SK-N-SH (cell line): ENCODE results near the gene CCNY. TPM values are rescaled to one million over a fixed set of nuclear protein-coding genes. Genes with fewer than 3 reads are reported as not detected.

Experiments used
- CTCF ChIA-PET: fragments of 300-600, 350-600 bp; formaldehyde crosslinking; extraction: SDS; loops from one replicate; lab custom pipeline; 2021; lab: Yijun Ruan, JAX
- POLR2A ChIA-PET: fragments of 350-600 bp; sonication (Branson Sonifier 250); formaldehyde crosslinking; extraction: SDS; loops from one replicate; lab custom pipeline; 2020; ENCODE audit warnings: antibody characterized with exemption, inconsistent platforms; lab: Yijun Ruan, JAX
- DNase-seq: peaks from one replicate; pipeline ENCODE4 v3.0.0; 2012
- H2AFZ ChIP-seq: fragments of 200-600 bp; sonication (generic); 2 replicates; pipeline ENCODE4 v1.8.1; 2016; ENCODE audit warnings: antibody characterized with exemption, mild to moderate bottlenecking, low read depth
- H3F3A ChIP-seq: fragments of 200-600 bp; sonication (generic); replicated peaks from 2 replicates; pipeline ENCODE3; 2016; ENCODE audit warnings: antibody characterized with exemption, mild to moderate bottlenecking; ENCODE audit not compliant: insufficient read depth
- H3K27ac ChIP-seq, 2 experiments: fragments of 200-500 bp in 1 of 2; fragments of 200-600 bp in 1 of 2; sonication (Bioruptor generic) in 1 of 2; sonication (generic), shearing (Covaris generic) in 1 of 2; 2 replicates each; pipeline versions ENCODE4 v1.5.1 to v1.6.1; 2014 to 2016; ENCODE audit warnings: low read depth in 2 of 2, inconsistent platforms in 1 of 2, low read length in 1 of 2, mild to moderate bottlenecking in 1 of 2, mixed read lengths in 1 of 2
- H3K27me3 ChIP-seq: fragments of 200-600 bp; sonication (generic), shearing (Covaris generic); 2 replicates; pipeline ENCODE4 v1.6.1; 2016; ENCODE audit warnings: mixed run types; ENCODE audit not compliant: insufficient read depth
- H3K36me3 ChIP-seq, 2 experiments: fragments of 200-500 bp in 1 of 2; fragments of 200-600 bp in 1 of 2; sonication (Bioruptor generic) in 1 of 2; sonication (generic) in 1 of 2; replicated peaks in 1 of 2; 2 replicates each; pipeline versions ENCODE3 to v1.5.1; 2014 to 2016; ENCODE audit warnings: low read length in 1 of 2, mild to moderate bottlenecking in 1 of 2; ENCODE audit not compliant: insufficient read depth in 2 of 2, control insufficient read depth in 1 of 2
- H3K4me1 ChIP-seq, 2 experiments: fragments of 200-500 bp in 1 of 2; fragments of 200-600 bp in 1 of 2; sonication (Bioruptor generic) in 1 of 2; sonication (generic), shearing (Covaris generic) in 1 of 2; 2 replicates each; pipeline versions ENCODE4 v1.5.1 to v1.6.1; 2014 to 2016; ENCODE audit warnings: low read depth in 1 of 2, low read length in 1 of 2, mixed run types in 1 of 2; ENCODE audit not compliant: insufficient read depth in 2 of 2, control insufficient read depth in 1 of 2
- H3K4me2 ChIP-seq: fragments of 200-600 bp; sonication (generic), shearing (Covaris generic); 2 replicates; pipeline ENCODE4 v1.6.1; 2017; ENCODE audit warnings: mixed run types
- H3K4me3 ChIP-seq, 2 experiments: fragments of 200-500 bp in 1 of 2; fragments of 200-600 bp in 1 of 2; sonication (Bioruptor generic) in 1 of 2; sonication (generic), shearing (Covaris generic) in 1 of 2; 2 replicates each; pipeline versions ENCODE4 v1.5.1 to v1.8.1; 2014 to 2016; ENCODE audit warnings: low read depth in 2 of 2, inconsistent platforms in 1 of 2, low read length in 1 of 2, mild to moderate bottlenecking in 1 of 2, mixed read lengths in 1 of 2, moderate library complexity in 1 of 2
- H3K79me2 ChIP-seq: fragments of 200-600 bp; sonication (generic); 2 replicates; pipeline ENCODE4 v1.8.1; 2017; ENCODE audit warnings: mild to moderate bottlenecking; ENCODE audit not compliant: insufficient read depth
- H3K9ac ChIP-seq: fragments of 200-600 bp; sonication (generic); 2 replicates; pipeline ENCODE4 v1.6.1; 2017; ENCODE audit warnings: mixed run types
- H3K9me2 ChIP-seq: fragments of 200-600 bp; sonication (generic); 2 replicates; pipeline ENCODE4 v1.6.1; 2017; ENCODE audit warnings: mixed run types
- H3K9me3 ChIP-seq: fragments of 200-600 bp; sonication (generic); 2 replicates; pipeline ENCODE4 v1.6.1; 2017; ENCODE audit warnings: mixed run types, mild to moderate bottlenecking, moderate library complexity
- H4K20me1 ChIP-seq: fragments of 200-600 bp; sonication (generic); 2 replicates; pipeline ENCODE4 v1.6.1; 2017; ENCODE audit warnings: mild to moderate bottlenecking, mixed run types; ENCODE audit not compliant: insufficient read depth
- ELF1 ChIP-seq: IDR thresholded peaks from 2 replicates; pipeline ENCODE4 v1.4.0; 2012
- FOXJ3 ChIP-seq: sonication (generic); formaldehyde crosslinking; IDR thresholded peaks from 2 replicates; pipeline ENCODE4 v1.5.1; 2020; ENCODE audit warnings: mild to moderate bottlenecking, missing genetic modification reagents
- FOXM1 ChIP-seq: IDR thresholded peaks from 2 replicates; pipeline ENCODE4 v1.4.0; 2012; ENCODE audit warnings: low read depth, mild to moderate bottlenecking
- MEF2A ChIP-seq: IDR thresholded peaks from 2 replicates; pipeline ENCODE4 v1.4.0; 2012; ENCODE audit warnings: low read depth, borderline replicate concordance
- MXI1 ChIP-seq: IDR thresholded peaks from 2 replicates; pipeline ENCODE4 v1.6.1; 2012; ENCODE audit warnings: mild to moderate bottlenecking, low read depth, low read length, improper control_type of control experiment
- NFIC ChIP-seq: IDR thresholded peaks from 2 replicates; pipeline ENCODE4 v1.4.0; 2012; ENCODE audit warnings: borderline replicate concordance
- POLR2AphosphoS5 ChIP-seq: IDR thresholded peaks from 2 replicates; pipeline ENCODE4 v1.6.1; 2012; ENCODE audit warnings: low read depth, low read length
- RAD21 ChIP-seq: IDR thresholded peaks from 2 replicates; pipeline ENCODE4 v1.6.1; 2012; ENCODE audit warnings: mild to moderate bottlenecking, low read length
- RCOR1 ChIP-seq: fragments of 150-350 bp; IDR thresholded peaks from 2 replicates; pipeline ENCODE4 v1.6.1; 2017; ENCODE audit warnings: antibody characterized with exemption, low read length
- RXRA ChIP-seq: IDR thresholded peaks from 2 replicates; pipeline ENCODE4 v1.4.0; 2012; ENCODE audit warnings: low read depth, mild to moderate bottlenecking, borderline replicate concordance
- SMC3 ChIP-seq: IDR thresholded peaks from 2 replicates; pipeline ENCODE4 v1.6.1; 2012; ENCODE audit warnings: low read depth, low read length, improper control_type of control experiment
- TAF1 ChIP-seq: IDR thresholded peaks from 2 replicates; pipeline ENCODE4 v1.6.1; 2012; ENCODE audit warnings: low read depth, mild to moderate bottlenecking, low read length, moderate library complexity, borderline replicate concordance
- TCF12 ChIP-seq: IDR thresholded peaks from 2 replicates; pipeline ENCODE4 v1.4.0; 2012
- TEAD4 ChIP-seq: IDR thresholded peaks from 2 replicates; pipeline ENCODE4 v1.4.0; 2012; ENCODE audit warnings: mild to moderate bottlenecking, borderline replicate concordance; ENCODE audit not compliant: insufficient read depth
- YY1 ChIP-seq: IDR thresholded peaks from 2 replicates; pipeline ENCODE4 v1.4.0; 2012; ENCODE audit warnings: low read depth, mild to moderate bottlenecking
- WGBS: methylation state at CpG from one replicate; pipeline ENCODE4 v1.1.6; 2017; ENCODE audit warnings: low lambda C conversion rate; 5-methylcytosine and 5-hydroxymethylcytosine counted together
- polyA plus RNA-seq, 3 experiments: library from polyadenylated mRNA; depleted of rRNA; stranded (reverse); fragments of >200 nt; gene quantifications; 2 replicates each; pipeline ENCODE4 v1.2.3, GENCODE V29; 2012
- TF ChIP-seq, protein P1 (sequence below): IDR thresholded peaks from 2 replicates; pipeline ENCODE4 v1.4.0; 2012; ENCODE audit warnings: low read depth, borderline replicate concordance
- TF ChIP-seq, protein P2 (sequence below): fragments of 200-600 bp; sonication (generic); IDR thresholded peaks from 2 replicates; pipeline ENCODE4 v1.6.1; 2017; ENCODE audit warnings: antibody characterized with exemption, mild to moderate bottlenecking, moderate library complexity
- TF ChIP-seq, protein P3 (sequence below): IDR thresholded peaks from 2 replicates; pipeline ENCODE4 v1.4.0; 2012; ENCODE audit warnings: low read depth, borderline replicate concordance

The CCNY gene
- polyA plus RNA-seq, 1 of the 3 experiments (the other 2 are of a cell fraction), result 29.4 TPM

DNA sequence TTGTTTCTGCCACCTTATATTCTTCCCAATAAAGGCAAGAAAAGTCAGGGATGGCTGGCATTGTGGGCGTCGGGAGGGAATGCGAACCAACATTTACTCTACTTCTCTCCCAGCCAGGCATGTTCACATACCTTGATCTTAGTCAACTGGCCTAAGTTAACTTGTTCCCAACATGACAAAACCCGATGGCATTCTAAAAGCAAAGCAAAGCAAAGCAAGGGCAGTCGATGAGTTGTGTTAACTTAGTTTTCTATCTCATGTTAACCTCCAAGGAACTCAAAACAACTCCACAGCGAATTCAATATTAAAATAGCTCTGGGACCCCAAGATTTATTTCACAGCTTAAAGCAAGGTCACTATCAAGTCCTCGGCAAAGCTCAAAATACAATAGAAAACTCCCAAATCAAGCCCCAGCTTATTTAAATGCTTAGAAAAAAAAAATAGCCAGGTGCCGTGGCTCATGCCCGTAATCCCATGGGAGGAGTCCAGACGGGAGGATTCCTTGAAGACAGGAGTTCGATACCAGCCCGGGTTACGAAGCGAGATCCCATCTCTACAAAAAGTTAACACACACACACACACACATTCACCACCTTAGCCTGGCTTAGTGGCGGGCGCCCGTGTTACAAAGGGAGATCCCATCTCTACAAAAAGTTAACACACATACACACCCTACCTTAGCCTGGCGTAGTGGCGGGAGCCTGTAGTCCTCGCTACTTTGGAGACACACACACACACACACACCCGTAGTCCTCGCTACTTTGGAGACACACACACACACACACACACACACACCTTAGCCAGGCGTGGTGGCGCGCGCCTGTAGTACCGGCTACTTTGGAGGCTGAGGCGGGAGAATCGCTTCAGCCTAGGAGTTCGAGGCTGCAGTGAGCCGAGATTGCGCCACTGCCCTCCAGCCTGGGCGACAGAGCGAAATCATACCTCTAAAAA, 901 bp upstream of the CCNY start (continued):
- no peak for TF ChIP-seq MEF2A
- TF ChIP-seq FOXJ3, result no peak
- TF ChIP-seq RXRA, result no peak
- TF ChIP-seq, all 33 proteins: peak for 0

DNA sequence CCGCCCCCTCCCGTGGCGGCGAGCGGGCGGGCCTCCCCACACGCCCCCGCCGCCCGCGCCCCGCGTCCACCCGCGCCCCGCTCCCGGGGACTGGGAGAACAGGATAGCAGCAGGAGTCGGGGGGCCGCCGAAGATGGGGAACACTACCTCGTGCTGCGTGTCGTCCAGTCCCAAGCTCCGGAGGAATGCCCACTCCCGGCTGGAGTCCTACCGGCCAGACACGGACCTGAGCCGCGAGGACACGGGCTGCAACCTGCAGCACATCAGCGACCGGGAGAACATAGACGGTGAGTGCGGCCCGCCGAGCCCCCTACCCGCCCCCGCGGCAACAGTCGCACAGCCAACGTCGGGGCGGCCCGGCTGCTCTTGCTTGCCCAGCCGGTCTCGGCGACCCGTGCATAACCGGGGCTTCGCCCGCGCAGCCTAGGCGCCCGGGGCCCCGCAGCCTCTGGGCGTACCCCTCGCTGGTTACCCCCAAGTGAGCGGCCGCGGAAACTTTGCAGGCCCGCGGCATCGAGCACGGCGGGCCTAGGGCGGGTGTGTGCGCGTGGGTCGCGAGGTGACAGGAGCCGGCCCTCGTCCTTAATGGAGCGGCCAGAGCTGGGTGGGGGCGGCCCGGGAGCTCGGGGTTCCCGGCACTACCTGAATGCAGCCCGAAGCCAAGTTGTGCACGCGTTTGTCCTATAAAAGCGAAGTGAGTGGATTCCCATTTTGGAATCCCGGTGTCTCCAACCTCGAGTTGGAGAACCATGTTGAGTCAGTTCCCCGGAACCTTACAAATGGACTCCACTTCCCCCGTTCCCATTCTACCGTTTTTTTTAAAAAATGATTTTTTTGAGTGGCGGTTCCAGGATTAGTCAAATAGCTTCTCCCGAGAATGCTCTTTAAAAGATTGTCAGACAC, 863 bp downstream of the CCNY start:
- peaks cover 0 to 6% of the 10 kb centered on the region in 2 experiments for H3K36me3 ChIP-seq
- under 1% methylated on average over 8 of the region's 88 CpGs for WGBS
- CTCF ChIA-PET, result no interaction called here
- no peaks in the 10 kb centered on the region for H3K9me2 ChIP-seq
- H3K4me3 ChIP-seq, result peak overlapping the region; percentile 65 to 83
- H3K4me2 ChIP-seq, result peak overlapping the region; percentile 93
- H3K9ac ChIP-seq, result peak overlapping the region; percentile 66
- POLR2A ChIA-PET, result no interaction called here
- peaks cover 16 to 27% of the 10 kb centered on the region in 2 experiments; a peak in 3 of 4 replicates for H3K4me1 ChIP-seq
- peaks cover 4% of the 10 kb centered on the region for H3F3A ChIP-seq
- peaks cover 91% of the 10 kb centered on the region for H3K79me2 ChIP-seq
- H3K27me3 ChIP-seq, result no peaks in the 10 kb centered on the region
- no peaks in the 10 kb centered on the region for H3K9me3 ChIP-seq
- TF ChIP-seq RCOR1, result no peak
- TF ChIP-seq, protein P1, sequence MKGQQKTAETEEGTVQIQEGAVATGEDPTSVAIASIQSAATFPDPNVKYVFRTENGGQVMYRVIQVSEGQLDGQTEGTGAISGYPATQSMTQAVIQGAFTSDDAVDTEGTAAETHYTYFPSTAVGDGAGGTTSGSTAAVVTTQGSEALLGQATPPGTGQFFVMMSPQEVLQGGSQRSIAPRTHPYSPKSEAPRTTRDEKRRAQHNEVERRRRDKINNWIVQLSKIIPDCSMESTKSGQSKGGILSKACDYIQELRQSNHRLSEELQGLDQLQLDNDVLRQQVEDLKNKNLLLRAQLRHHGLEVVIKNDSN, result no peak
- TF ChIP-seq FOXJ3, result 0 out of 2 replicates have a peak, but pooled peaks have one; percentile 31
- TF ChIP-seq NFIC, result no peak
- no peak for TF ChIP-seq SMC3
- TF ChIP-seq FOXM1, result no peak
- H4K20me1 ChIP-seq, result peaks cover 52% of the 10 kb centered on the region
- peak; percentile 82 for DNase-seq
- peak overlapping the region; percentile 12 to 82; a peak in 3 of 4 replicates for H3K27ac ChIP-seq
- peak overlapping the region; percentile 22; the same call in 1 of the 2 replicates for H2AFZ ChIP-seq

DNA sequence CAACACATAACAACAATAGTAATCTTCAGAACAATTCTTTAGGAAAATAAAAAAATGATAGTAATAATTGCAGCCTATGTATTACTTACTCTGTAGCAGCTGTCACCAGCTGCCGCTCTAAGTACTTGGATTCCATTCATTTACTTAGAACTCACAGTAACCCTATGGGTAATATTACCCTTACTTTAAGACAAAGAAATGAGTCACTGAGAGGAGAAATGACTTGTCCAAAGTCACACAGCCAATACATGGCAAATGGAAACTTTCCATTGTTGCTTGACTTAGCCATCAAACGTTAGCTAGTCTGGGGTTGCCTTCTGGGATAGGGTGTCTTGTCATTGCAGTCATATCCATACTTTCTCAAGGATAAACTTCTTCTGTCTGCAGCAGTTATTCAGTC, 3.6 kb downstream of the CCNY start:
- Histone ChIP-seq H3K9me3 (no peaks in the 10 kb centered on the region), H3K27ac (no peak overlapping the region), H2AFZ (no peak overlapping the region), H3K27me3 (no peaks in the 10 kb centered on the region), H3K9ac (no peak overlapping the region), H4K20me1 (peaks cover 77% of the 10 kb centered on the region), H3K36me3 (no peaks in the 10 kb centered on the region), H3F3A (no peaks in the 10 kb centered on the region), H3K4me3 (no peak overlapping the region), H3K9me2 (no peaks in the 10 kb centered on the region), H3K4me2 (no peak overlapping the region), H3K79me2 (peaks cover 94% of the 10 kb centered on the region), H3K4me1 (peaks cover 16% of the 10 kb centered on the region in 2 experiments; a peak in 3 of 4 replicates)
- WGBS, result 74% methylated on average over 2 of the region's 2 CpGs
- ChIA-PET POLR2A (no interaction called here), CTCF (no interaction called here)
- no peak for DNase-seq
- TF ChIP-seq MEF2A (no peak), TEAD4 (no peak), SMC3 (no peak), YY1 (no peak), ELF1 (no peak), RCOR1 (no peak), TCF12 (no peak), MXI1 (no peak), RAD21 (no peak), POLR2AphosphoS5 (no peak), TAF1 (no peak)
- TF ChIP-seq, protein P2, sequence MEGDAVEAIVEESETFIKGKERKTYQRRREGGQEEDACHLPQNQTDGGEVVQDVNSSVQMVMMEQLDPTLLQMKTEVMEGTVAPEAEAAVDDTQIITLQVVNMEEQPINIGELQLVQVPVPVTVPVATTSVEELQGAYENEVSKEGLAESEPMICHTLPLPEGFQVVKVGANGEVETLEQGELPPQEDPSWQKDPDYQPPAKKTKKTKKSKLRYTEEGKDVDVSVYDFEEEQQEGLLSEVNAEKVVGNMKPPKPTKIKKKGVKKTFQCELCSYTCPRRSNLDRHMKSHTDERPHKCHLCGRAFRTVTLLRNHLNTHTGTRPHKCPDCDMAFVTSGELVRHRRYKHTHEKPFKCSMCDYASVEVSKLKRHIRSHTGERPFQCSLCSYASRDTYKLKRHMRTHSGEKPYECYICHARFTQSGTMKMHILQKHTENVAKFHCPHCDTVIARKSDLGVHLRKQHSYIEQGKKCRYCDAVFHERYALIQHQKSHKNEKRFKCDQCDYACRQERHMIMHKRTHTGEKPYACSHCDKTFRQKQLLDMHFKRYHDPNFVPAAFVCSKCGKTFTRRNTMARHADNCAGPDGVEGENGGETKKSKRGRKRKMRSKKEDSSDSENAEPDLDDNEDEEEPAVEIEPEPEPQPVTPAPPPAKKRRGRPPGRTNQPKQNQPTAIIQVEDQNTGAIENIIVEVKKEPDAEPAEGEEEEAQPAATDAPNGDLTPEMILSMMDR, result no peak
- TF ChIP-seq, protein P3, sequence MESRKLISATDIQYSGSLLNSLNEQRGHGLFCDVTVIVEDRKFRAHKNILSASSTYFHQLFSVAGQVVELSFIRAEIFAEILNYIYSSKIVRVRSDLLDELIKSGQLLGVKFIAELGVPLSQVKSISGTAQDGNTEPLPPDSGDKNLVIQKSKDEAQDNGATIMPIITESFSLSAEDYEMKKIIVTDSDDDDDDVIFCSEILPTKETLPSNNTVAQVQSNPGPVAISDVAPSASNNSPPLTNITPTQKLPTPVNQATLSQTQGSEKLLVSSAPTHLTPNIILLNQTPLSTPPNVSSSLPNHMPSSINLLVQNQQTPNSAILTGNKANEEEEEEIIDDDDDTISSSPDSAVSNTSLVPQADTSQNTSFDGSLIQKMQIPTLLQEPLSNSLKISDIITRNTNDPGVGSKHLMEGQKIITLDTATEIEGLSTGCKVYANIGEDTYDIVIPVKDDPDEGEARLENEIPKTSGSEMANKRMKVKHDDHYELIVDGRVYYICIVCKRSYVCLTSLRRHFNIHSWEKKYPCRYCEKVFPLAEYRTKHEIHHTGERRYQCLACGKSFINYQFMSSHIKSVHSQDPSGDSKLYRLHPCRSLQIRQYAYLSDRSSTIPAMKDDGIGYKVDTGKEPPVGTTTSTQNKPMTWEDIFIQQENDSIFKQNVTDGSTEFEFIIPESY, result no peak
